HepG2 (cell line): ENCODE data around the gene TOR2A. TPM values are rescaled to one million over a fixed set of nuclear protein-coding genes. Genes with fewer than 3 reads are reported as not detected.

ENCODE experiments used
- GTF2F1 ChIP-seq: fragments of 150-350 bp; IDR thresholded peaks from 2 replicates; pipeline ENCODE4 v1.6.1; 2014; ENCODE audit warnings: low read length
- MEF2D ChIP-seq: sonication (generic); formaldehyde crosslinking; IDR thresholded peaks from 2 replicates; pipeline ENCODE4 v1.5.1; 2020; ENCODE audit warnings: mild to moderate bottlenecking, missing genetic modification reagents
- MLXIP ChIP-seq: sonication (generic); formaldehyde crosslinking; IDR thresholded peaks from 2 replicates; pipeline ENCODE4 v1.9.0; 2021; ENCODE audit warnings: missing genetic modification reagents, borderline replicate concordance
- MTERF4 ChIP-seq: sonication (generic); formaldehyde crosslinking; IDR thresholded peaks from 2 replicates; pipeline ENCODE4 v1.8.0; 2023; ENCODE audit warnings: mild to moderate bottlenecking, missing genetic modification reagents
- POGZ ChIP-seq: sonication (generic); formaldehyde crosslinking; IDR thresholded peaks from 2 replicates; pipeline ENCODE4 v1.4.0; 2020; ENCODE audit warnings: mild to moderate bottlenecking, missing genetic modification reagents
- TOPORS ChIP-seq: sonication (generic); formaldehyde crosslinking; IDR thresholded peaks from 2 replicates; pipeline ENCODE4 v1.8.0; 2023; ENCODE audit warnings: mild to moderate bottlenecking, missing genetic modification reagents
- ZBTB39 ChIP-seq: sonication (generic); formaldehyde crosslinking; IDR thresholded peaks from 2 replicates; pipeline ENCODE4 v1.5.0; 2020; ENCODE audit warnings: missing genetic modification reagents
- ZNF652 ChIP-seq: IDR thresholded peaks from 2 replicates; pipeline ENCODE4 v1.6.1; 2016; ENCODE audit warnings: low read depth, borderline replicate concordance
- polyA plus RNA-seq, 8 experiments: library from polyadenylated mRNA; depleted of rRNA in 3 of 8; stranded (reverse) in 7 of 8; unstranded in 1 of 8; fragments of >200 nt; fragmentation: Illumina TruSeq in 4 of 8; extraction: Trizol in 4 of 8; gene quantifications; 2 replicates each; pipeline versions ENCODE4 v1.2.1 to v1.2.3, GENCODE V29; 2011 to 2016; ENCODE audit warnings: low read depth in 4 of 8, missing spikeins in 1 of 8, mixed read lengths in 1 of 8; ENCODE audit not compliant: insufficient read depth in 1 of 8
- total RNA-seq, 5 experiments: library from RNA; depleted of rRNA; stranded (reverse); fragments of >200 nt; fragmentation: Illumina TruSeq; extraction: Trizol; gene quantifications; 2 replicates each; pipeline ENCODE4 v1.2.3, GENCODE V29; 2016; ENCODE audit warnings: low read depth in 1 of 5
- TF ChIP-seq, protein P1 (sequence below): sonication (generic); formaldehyde crosslinking; IDR thresholded peaks from 2 replicates; pipeline ENCODE4 v1.5.1; 2020; ENCODE audit warnings: mild to moderate bottlenecking, missing genetic modification reagents, moderate library complexity
- TF ChIP-seq, protein P2 (sequence below): sonication (generic); formaldehyde crosslinking; IDR thresholded peaks from 2 replicates; pipeline ENCODE4 v1.9.0; 2021; ENCODE audit warnings: mild to moderate bottlenecking, missing genetic modification reagents

The TOR2A gene
- total and polyA plus RNA-seq, 2 of the 13 experiments (the other 11 are each of a cell fraction or from before 2014, with no cell fraction given): 3.5 to 7.2 TPM

DNA sequence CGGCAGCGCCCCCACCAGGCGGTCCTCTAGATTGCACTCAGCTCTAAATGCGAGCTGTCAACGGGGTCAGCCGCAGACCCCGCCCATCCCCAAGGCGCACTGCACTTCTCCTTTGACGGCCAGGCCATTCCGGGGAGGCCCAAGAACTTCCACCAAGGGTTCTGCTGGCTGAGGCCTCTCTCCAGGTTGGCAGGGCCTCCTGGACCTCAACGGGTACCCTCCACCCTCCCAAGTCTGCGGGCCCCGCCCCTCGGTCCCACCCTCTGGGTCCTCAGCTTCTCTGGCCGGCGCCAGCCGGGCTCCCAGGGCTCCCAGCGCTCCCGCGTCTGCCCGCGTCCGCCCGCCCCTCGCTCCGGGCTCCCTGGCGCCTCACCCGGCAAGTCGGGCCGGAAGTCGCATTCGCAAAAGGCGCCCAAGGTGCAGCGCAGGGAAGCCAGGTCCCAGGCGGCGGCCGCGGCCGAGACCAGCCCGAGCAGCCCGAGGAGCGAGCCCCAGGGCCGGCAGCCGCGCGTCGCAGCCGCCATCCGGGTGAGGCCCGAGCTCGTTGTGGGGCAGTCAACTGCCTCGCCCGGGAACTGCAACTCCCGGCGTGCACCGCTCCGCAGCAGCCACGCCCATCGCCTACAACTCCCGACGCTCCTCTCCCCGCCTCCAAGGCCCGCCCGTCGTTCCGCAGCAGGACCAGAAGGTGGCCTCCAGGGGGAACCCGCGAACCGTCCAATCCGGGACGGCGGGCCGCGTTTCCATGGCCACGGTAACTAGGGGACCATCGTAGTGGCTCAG, at the start of gene TOR2A (continued):
- TF ChIP-seq MLXIP (no peak), ZNF652 (CRISPR knock-in tag) (no peak), MEF2D (CRISPR knock-in tag) (peak; percentile 47; the same call in 1 of the 2 replicates), MTERF4 (CRISPR knock-in tag) (no peak), POGZ (no peak; the same call in 1 of the 2 replicates), GTF2F1 (no peak), TOPORS (no peak), ZBTB39 (no peak)
- TF ChIP-seq, protein P1, sequence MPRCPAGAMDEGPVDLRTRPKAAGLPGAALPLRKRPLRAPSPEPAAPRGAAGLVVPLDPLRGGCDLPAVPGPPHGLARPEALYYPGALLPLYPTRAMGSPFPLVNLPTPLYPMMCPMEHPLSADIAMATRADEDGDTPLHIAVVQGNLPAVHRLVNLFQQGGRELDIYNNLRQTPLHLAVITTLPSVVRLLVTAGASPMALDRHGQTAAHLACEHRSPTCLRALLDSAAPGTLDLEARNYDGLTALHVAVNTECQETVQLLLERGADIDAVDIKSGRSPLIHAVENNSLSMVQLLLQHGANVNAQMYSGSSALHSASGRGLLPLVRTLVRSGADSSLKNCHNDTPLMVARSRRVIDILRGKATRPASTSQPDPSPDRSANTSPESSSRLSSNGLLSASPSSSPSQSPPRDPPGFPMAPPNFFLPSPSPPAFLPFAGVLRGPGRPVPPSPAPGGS (CRISPR knock-in tag): no peak; the same call in 1 of the 2 replicates
- TF ChIP-seq, protein P2, sequence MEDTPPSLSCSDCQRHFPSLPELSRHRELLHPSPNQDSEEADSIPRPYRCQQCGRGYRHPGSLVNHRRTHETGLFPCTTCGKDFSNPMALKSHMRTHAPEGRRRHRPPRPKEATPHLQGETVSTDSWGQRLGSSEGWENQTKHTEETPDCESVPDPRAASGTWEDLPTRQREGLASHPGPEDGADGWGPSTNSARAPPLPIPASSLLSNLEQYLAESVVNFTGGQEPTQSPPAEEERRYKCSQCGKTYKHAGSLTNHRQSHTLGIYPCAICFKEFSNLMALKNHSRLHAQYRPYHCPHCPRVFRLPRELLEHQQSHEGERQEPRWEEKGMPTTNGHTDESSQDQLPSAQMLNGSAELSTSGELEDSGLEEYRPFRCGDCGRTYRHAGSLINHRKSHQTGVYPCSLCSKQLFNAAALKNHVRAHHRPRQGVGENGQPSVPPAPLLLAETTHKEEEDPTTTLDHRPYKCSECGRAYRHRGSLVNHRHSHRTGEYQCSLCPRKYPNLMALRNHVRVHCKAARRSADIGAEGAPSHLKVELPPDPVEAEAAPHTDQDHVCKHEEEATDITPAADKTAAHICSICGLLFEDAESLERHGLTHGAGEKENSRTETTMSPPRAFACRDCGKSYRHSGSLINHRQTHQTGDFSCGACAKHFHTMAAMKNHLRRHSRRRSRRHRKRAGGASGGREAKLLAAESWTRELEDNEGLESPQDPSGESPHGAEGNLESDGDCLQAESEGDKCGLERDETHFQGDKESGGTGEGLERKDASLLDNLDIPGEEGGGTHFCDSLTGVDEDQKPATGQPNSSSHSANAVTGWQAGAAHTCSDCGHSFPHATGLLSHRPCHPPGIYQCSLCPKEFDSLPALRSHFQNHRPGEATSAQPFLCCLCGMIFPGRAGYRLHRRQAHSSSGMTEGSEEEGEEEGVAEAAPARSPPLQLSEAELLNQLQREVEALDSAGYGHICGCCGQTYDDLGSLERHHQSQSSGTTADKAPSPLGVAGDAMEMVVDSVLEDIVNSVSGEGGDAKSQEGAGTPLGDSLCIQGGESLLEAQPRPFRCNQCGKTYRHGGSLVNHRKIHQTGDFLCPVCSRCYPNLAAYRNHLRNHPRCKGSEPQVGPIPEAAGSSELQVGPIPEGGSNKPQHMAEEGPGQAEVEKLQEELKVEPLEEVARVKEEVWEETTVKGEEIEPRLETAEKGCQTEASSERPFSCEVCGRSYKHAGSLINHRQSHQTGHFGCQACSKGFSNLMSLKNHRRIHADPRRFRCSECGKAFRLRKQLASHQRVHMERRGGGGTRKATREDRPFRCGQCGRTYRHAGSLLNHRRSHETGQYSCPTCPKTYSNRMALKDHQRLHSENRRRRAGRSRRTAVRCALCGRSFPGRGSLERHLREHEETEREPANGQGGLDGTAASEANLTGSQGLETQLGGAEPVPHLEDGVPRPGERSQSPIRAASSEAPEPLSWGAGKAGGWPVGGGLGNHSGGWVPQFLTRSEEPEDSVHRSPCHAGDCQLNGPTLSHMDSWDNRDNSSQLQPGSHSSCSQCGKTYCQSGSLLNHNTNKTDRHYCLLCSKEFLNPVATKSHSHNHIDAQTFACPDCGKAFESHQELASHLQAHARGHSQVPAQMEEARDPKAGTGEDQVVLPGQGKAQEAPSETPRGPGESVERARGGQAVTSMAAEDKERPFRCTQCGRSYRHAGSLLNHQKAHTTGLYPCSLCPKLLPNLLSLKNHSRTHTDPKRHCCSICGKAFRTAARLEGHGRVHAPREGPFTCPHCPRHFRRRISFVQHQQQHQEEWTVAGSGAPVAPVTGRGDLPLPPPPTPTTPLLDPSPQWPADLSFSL (CRISPR knock-in tag): no peak
